Measurements from ENCODE around the gene MDH1B.
"Not testable (repeated sequence)": the region's sequence is repeated elsewhere in the genome, so short reads cannot be mapped to it uniquely, and the experiment has no call there.

GRCh38 chr2:206715183-206715582 is 49.9 kb downstream of the MDH1B start:
- TF ChIP-seq, protein P1, sequence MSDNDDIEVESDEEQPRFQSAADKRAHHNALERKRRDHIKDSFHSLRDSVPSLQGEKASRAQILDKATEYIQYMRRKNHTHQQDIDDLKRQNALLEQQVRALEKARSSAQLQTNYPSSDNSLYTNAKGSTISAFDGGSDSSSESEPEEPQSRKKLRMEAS (IDR thresholded peaks at IDR 0.05; ENCODE audit: low read depth, low read length): not testable (repeated sequence)
- TF ChIP-seq POLR2A (IDR thresholded peaks at IDR 0.05; ENCODE audit: extremely low read depth, insufficient read length); CTCF (IDR thresholded peaks at IDR 0.05; ENCODE audit: low read depth, low read length): not testable (repeated sequence)

All from NB4 (cell line).